HepG2 (cell line): Measurements from ENCODE around the gene HTRA2. TPM values are rescaled to one million over a fixed set of nuclear protein-coding genes. Genes with fewer than 3 reads are reported as not detected.

Experiments
- ATAC-seq: fragments of 200-7000 bp; cut with Tn5 transposase; 3 replicates; pipeline ENCODE4 v1.9.1; 2020; ENCODE audit warnings: mild to moderate bottlenecking, moderate library complexity
- BruUV-seq: library from RNA; stranded (reverse); fragments of 400-500 nt; replicated peaks from 2 replicates; lab custom pipeline; 2021; lab: Mats Ljungman, UMichigan
- CTCF ChIA-PET: fragments of 300-600 bp; formaldehyde crosslinking; extraction: SDS; loops from one replicate; lab custom pipeline; 2021; ENCODE audit warnings: low total read pairs, inconsistent platforms, low intra/inter-chr PET ratio; lab: Yijun Ruan, JAX
- POLR2A ChIA-PET: fragments of 350-600 bp; sonication (Branson Sonifier 250); formaldehyde crosslinking; loops from one replicate; lab custom pipeline; 2020; ENCODE audit warnings: antibody characterized with exemption, inconsistent platforms; lab: Yijun Ruan, JAX
- DNase-seq: peaks from one replicate; pipeline ENCODE4 v3.0.0-alpha.2; 2015; ENCODE audit warnings: low spot score
- FAIRE-seq: peaks from 3 replicates; lab custom pipeline; 2011; peaks lifted over from hg19 to GRCh38; lab: Jason Lieb, UNC
- H2AFZ ChIP-seq: one replicate; pipeline ENCODE4 v1.6.1; 2011; ENCODE audit warnings: low read length, inconsistent platforms
- H3K27ac ChIP-seq: fragments of 300-600 bp; 3 replicates; pipeline ENCODE4 v1.8.0; 2011; ENCODE audit warnings: mixed run types, mild to moderate bottlenecking, mixed read lengths, low read length, inconsistent platforms; ENCODE audit not compliant: insufficient read depth; ENCODE audit errors: extremely low read length
- H3K27me3 ChIP-seq, 2 experiments: fragments of 200-600 bp in 1 of 2; 2 replicates in 1 of 2; 3 replicates in 1 of 2; pipeline versions ENCODE4 v1.6.0 to v1.8.0; 2011; ENCODE audit warnings: low read length in 2 of 2, mild to moderate bottlenecking in 2 of 2, moderate library complexity in 2 of 2, inconsistent platforms in 1 of 2; ENCODE audit not compliant: insufficient read depth in 2 of 2, control insufficient read depth in 1 of 2
- H3K36me3 ChIP-seq, 2 experiments: fragments of 200-600 bp in 1 of 2; replicated peaks in 1 of 2; 2 replicates in 1 of 2; 3 replicates in 1 of 2; pipeline versions ENCODE4 v1.5.1 to v1.8.0; 2011; ENCODE audit warnings: low read length in 2 of 2, inconsistent platforms in 1 of 2; ENCODE audit not compliant: insufficient read depth in 2 of 2, control insufficient read depth in 1 of 2
- H3K4me1 ChIP-seq: 2 replicates; pipeline ENCODE4 v1.5.1; 2012; ENCODE audit warnings: low read length, inconsistent platforms; ENCODE audit not compliant: insufficient read depth
- H3K4me2 ChIP-seq: 2 replicates; pipeline ENCODE4 v1.6.0; 2011; ENCODE audit warnings: low read depth, low read length, inconsistent platforms
- H3K4me3 ChIP-seq, 3 experiments: fragments of 200-600 bp in 1 of 3; sonication (generic), shearing (Covaris generic) in 1 of 3; replicated peaks in 1 of 3; 2 replicates each; pipeline ENCODE4 v1.5.1; 2011 to 2016; ENCODE audit warnings: low read length in 3 of 3, inconsistent platforms in 2 of 3, low read depth in 2 of 3, mild to moderate bottlenecking in 2 of 3, control low read depth in 1 of 3, mixed read lengths in 1 of 3; ENCODE audit not compliant: insufficient read depth in 1 of 3
- H3K79me2 ChIP-seq: one replicate; pipeline ENCODE4 v1.6.1; 2011; ENCODE audit warnings: low read length, inconsistent platforms; ENCODE audit not compliant: insufficient read depth
- H3K9ac ChIP-seq: 2 replicates; pipeline ENCODE4 v1.6.0; 2011; ENCODE audit warnings: mild to moderate bottlenecking, low read depth, low read length, inconsistent platforms; ENCODE audit not compliant: insufficient read depth
- H3K9me3 ChIP-seq: 2 replicates; pipeline ENCODE4 v1.5.1; 2012; ENCODE audit warnings: mild to moderate bottlenecking, low read length
- H4K20me1 ChIP-seq: 2 replicates; pipeline ENCODE4 v1.6.0; 2011; ENCODE audit warnings: inconsistent platforms, mild to moderate bottlenecking, low read length, moderate library complexity; ENCODE audit not compliant: insufficient read depth
- EZH2 ChIP-seq: conservative IDR thresholded peaks from 2 replicates; pipeline ENCODE4 v1.6.1; 2012; ENCODE audit warnings: mild to moderate bottlenecking, low read depth, low read length, moderate library complexity
- GLMP ChIP-seq: sonication (generic); formaldehyde crosslinking; IDR thresholded peaks from 2 replicates; pipeline ENCODE4 v1.9.0; 2021; ENCODE audit warnings: missing genetic modification reagents, mild to moderate bottlenecking, borderline replicate concordance
- GMEB2 ChIP-seq: IDR thresholded peaks from 2 replicates; pipeline ENCODE4 v1.6.1; 2016; ENCODE audit warnings: missing biosample characterization, missing genetic modification reagents, low read depth
- HES4 ChIP-seq: sonication (generic); formaldehyde crosslinking; IDR thresholded peaks from 2 replicates; pipeline ENCODE4 v1.9.0; 2021; ENCODE audit warnings: mild to moderate bottlenecking, missing genetic modification reagents, borderline replicate concordance
- ONECUT2 ChIP-seq: sonication (generic); formaldehyde crosslinking; IDR thresholded peaks from 2 replicates; pipeline ENCODE4 v1.4.0; 2020; ENCODE audit warnings: missing genetic modification reagents
- RAD21 ChIP-seq: fragments of 450-650 bp; formaldehyde crosslinking; IDR thresholded peaks from 2 replicates; pipeline ENCODE4 v1.5.0; 2020; ENCODE audit warnings: mild to moderate bottlenecking
- SCMH1 ChIP-seq: sonication (generic); formaldehyde crosslinking; IDR thresholded peaks from 2 replicates; pipeline ENCODE4 v1.9.0; 2021; ENCODE audit warnings: missing genetic modification reagents, mild to moderate bottlenecking, borderline replicate concordance
- TARDBP ChIP-seq: sonication (generic); formaldehyde crosslinking; IDR thresholded peaks from 2 replicates; pipeline ENCODE4 v1.8.0; 2022; ENCODE audit warnings: mild to moderate bottlenecking, missing genetic modification reagents
- THAP9 ChIP-seq: sonication (generic); formaldehyde crosslinking; IDR thresholded peaks from 2 replicates; pipeline ENCODE4; 2020; ENCODE audit warnings: missing genetic modification reagents, mild to moderate bottlenecking, borderline replicate concordance
- ZBED4 ChIP-seq: sonication (generic); formaldehyde crosslinking; IDR thresholded peaks from 2 replicates; pipeline ENCODE4 v1.4.0; 2020; ENCODE audit warnings: missing genetic modification reagents, borderline replicate concordance
- ZNF33B ChIP-seq: sonication (generic); formaldehyde crosslinking; IDR thresholded peaks from 2 replicates; pipeline ENCODE4 v1.5.1; 2020; ENCODE audit warnings: mild to moderate bottlenecking, missing genetic modification reagents
- ZNF746 ChIP-seq: sonication (generic); formaldehyde crosslinking; IDR thresholded peaks from 2 replicates; pipeline ENCODE4 v1.8.0; 2022; ENCODE audit warnings: mild to moderate bottlenecking, missing genetic modification reagents
- WGBS: methylation state at CpG from one replicate; pipeline ENCODE4 v1.1.6; 2017; ENCODE audit warnings: low lambda C conversion rate; 5-methylcytosine and 5-hydroxymethylcytosine counted together
- in situ Hi-C: cut with HindIII; loops from 2 replicates; pipeline ENCODE4 v1.10.0; 2017; ENCODE audit warnings: low pct_unique_long_range_greater_than_20kb; ENCODE audit not compliant: extremely low pct_ligation_motif_present
- intact Hi-C: fragments of 100-400 bp; cut with micrococcal nuclease; formaldehyde crosslinking; loops from one replicate; pipeline ENCODE4 v1.10.0; 2022; ENCODE audit not compliant: unreplicated experiment
- polyA plus RNA-seq, 8 experiments: library from polyadenylated mRNA; depleted of rRNA in 3 of 8; stranded (reverse) in 7 of 8; unstranded in 1 of 8; fragments of >200 nt; fragmentation: Illumina TruSeq in 4 of 8; extraction: Trizol in 4 of 8; gene quantifications; 2 replicates each; pipeline versions ENCODE4 v1.2.1 to v1.2.3, GENCODE V29; 2011 to 2016; ENCODE audit warnings: low read depth in 4 of 8, missing spikeins in 1 of 8, mixed read lengths in 1 of 8; ENCODE audit not compliant: insufficient read depth in 1 of 8
- total RNA-seq, 5 experiments: library from RNA; depleted of rRNA; stranded (reverse); fragments of >200 nt; fragmentation: Illumina TruSeq; extraction: Trizol; gene quantifications; 2 replicates each; pipeline ENCODE4 v1.2.3, GENCODE V29; 2016; ENCODE audit warnings: low read depth in 1 of 5

The HTRA2 gene
- total and polyA plus RNA-seq, 2 of the 13 experiments (the other 11 are each of a cell fraction or from before 2014, with no cell fraction given) = 47.7 to 50.3 TPM

GRCh38 chr2:74525717-74526648 is 3.8 kb upstream of the HTRA2 start, which contains the start of gene DQX1:
Gene DQX1 (minus strand): TSS chr2:74526231. CDS start chr2:74525729, 502 bp downstream.
- CTCF ChIA-PET = no interaction called here
- peak; percentile 22; the same call in 1 of the 2 replicates for TF ChIP-seq RAD21
- TF ChIP-seq ZBED4 (CRISPR knock-in tag) = peak; percentile 50; the same call in 1 of the 2 replicates
- TF ChIP-seq HES4 (CRISPR knock-in tag) = no peak
- TF ChIP-seq TARDBP (CRISPR knock-in tag) = no peak; the same call in 1 of the 2 replicates
- TF ChIP-seq GMEB2 = peak; percentile 38; the same call in 1 of the 2 replicates
- TF ChIP-seq GLMP (CRISPR knock-in tag) = no peak
- no peak for TF ChIP-seq ONECUT2 (CRISPR knock-in tag)
- TF ChIP-seq SCMH1 (CRISPR knock-in tag) = no peak
- no peak; the same call in 1 of the 2 replicates for TF ChIP-seq ZNF33B (CRISPR knock-in tag)
- TF ChIP-seq EZH2 = no peak
- TF ChIP-seq THAP9 (CRISPR knock-in tag) = no peak
- TF ChIP-seq ZNF746 (CRISPR knock-in tag) = no peak

More at GRCh38 chr2:74525717-74526648, 3.8 kb upstream of the HTRA2 start, which contains the start of gene DQX1:
- POLR2A ChIA-PET = interaction anchor here (0.6 to 5.4 kb wide), 20 partner anchors 8 to 406 kb away, joined by 3 to 135 read pairs (median 6); partner anchors contain the start of genes CCDC142, INO80B, LBX2 and MRPL53
- Histone ChIP-seq H2AFZ (peak within 1 kb of the TSS; percentile 20), H4K20me1 (no peaks in the 10 kb centered on the region), H3K36me3 (peaks cover 19 to 38% of the 10 kb centered on the region in 2 experiments), H3K4me3 (peak within 1 kb of the TSS; percentile 45 to 76 (median 62)), H3K27ac (peak within 1 kb of the TSS; percentile 89), H3K27me3 (no peaks in the 10 kb centered on the region; a peak in 1 of 5 replicates), H3K9me3 (no peaks in the 10 kb centered on the region), H3K79me2 (peaks cover 50% of the 10 kb centered on the region), H3K9ac (peak within 1 kb of the TSS; percentile 83), H3K4me2 (peak within 1 kb of the TSS; percentile 100), H3K4me1 (peaks cover 57% of the 10 kb centered on the region)
- ATAC-seq (peak; percentile 74), DNase-seq (peak; percentile 99), FAIRE-seq (peak; percentile 99)
- in situ Hi-C loops = no loop called here
- TSS peak; percentile 39 for BruUV-seq
- 29% methylated on average over 11 of the region's 11 CpGs for WGBS
- intact Hi-C loops = no loop called here
